Measurements from ENCODE around the gene SHPK. TPM values are rescaled to one million over a fixed set of nuclear protein-coding genes. Genes with fewer than 3 reads are reported as not detected.

The SHPK gene
- total RNA-seq, 2 donors from 2014 or later = 10.5 to 16.1 TPM

DNA sequence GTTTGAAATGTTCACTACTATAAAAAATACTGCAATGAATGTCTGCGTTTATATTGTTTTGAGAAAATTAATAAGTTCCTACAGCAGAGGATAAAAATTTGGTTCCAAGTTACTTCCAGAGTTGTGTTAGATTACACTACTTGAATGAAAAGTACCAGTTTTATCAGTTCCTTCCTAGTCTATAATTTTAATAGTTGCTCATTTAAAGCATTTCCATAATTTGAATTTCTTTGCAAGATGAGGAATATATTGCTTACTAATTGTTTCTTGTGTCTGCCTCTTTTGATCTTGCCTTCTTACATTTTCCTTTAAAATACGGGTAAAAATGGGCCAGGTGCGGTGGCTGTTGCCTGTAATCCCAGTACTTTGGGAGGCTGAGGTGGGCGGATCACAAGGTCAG is 36.5 kb upstream of the SHPK start:
- TF ChIP-seq, protein P1, sequence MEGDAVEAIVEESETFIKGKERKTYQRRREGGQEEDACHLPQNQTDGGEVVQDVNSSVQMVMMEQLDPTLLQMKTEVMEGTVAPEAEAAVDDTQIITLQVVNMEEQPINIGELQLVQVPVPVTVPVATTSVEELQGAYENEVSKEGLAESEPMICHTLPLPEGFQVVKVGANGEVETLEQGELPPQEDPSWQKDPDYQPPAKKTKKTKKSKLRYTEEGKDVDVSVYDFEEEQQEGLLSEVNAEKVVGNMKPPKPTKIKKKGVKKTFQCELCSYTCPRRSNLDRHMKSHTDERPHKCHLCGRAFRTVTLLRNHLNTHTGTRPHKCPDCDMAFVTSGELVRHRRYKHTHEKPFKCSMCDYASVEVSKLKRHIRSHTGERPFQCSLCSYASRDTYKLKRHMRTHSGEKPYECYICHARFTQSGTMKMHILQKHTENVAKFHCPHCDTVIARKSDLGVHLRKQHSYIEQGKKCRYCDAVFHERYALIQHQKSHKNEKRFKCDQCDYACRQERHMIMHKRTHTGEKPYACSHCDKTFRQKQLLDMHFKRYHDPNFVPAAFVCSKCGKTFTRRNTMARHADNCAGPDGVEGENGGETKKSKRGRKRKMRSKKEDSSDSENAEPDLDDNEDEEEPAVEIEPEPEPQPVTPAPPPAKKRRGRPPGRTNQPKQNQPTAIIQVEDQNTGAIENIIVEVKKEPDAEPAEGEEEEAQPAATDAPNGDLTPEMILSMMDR (IDR thresholded peaks at IDR 0.05) = no peak
- ATAC-seq (ENCODE audit: insufficient number of reproducible peaks, low FRiP score, low read depth) = no peak
- H3K27me3 ChIP-seq (replicated peaks; ENCODE audit: insufficient read depth) = no peaks in the 10 kb centered on the region
- H3K4me1 ChIP-seq (ENCODE audit: control insufficient read depth in 1 of 2, low read depth in 2 of 2) = peaks cover 9 to 18% of the 10 kb centered on the region in 2 donors
- H3K36me3 ChIP-seq = no peaks in the 10 kb centered on the region
- H3K4me3 ChIP-seq = no peak overlapping the region
- no peaks in the 10 kb centered on the region for H3K9me3 ChIP-seq
- DNase-seq (ENCODE audit: low spot score) = no peak
- no peak overlapping the region for H3K27ac ChIP-seq

DNA sequence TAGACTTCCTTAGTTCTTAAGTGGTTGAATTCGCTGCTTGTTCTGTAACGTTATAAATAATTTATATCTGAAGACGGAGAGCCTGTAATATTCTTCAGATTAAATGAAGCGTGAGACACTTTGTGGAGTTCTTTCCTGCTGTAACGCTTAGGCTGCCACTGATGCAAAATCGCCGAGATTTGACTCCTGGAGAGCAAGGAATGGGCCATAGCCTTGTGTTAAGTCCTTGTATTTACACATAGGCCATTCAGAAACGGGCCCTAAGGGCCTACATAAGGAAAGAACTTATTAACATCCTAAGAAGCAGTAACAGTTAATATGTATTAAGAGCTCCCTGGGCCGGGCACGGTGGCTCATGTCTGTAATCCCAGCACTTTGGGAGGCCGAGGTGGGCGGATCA is 33.5 kb upstream of the SHPK start:
- H3K4me3 ChIP-seq = peak overlapping the region; percentile 86
- ATAC-seq (ENCODE audit: insufficient number of reproducible peaks, low FRiP score, low read depth) (no peak), DNase-seq (ENCODE audit: low spot score) (no peak)
- H3K4me1 ChIP-seq (ENCODE audit: control insufficient read depth in 1 of 2, low read depth in 2 of 2) = peaks cover 20 to 41% of the 10 kb centered on the region in 2 donors
- H3K36me3 ChIP-seq = peaks cover 3% of the 10 kb centered on the region
- H3K27me3 ChIP-seq (replicated peaks; ENCODE audit: insufficient read depth) = no peaks in the 10 kb centered on the region
- TF ChIP-seq, protein P1 (IDR thresholded peaks at IDR 0.05) = no peak
- H3K9me3 ChIP-seq = no peaks in the 10 kb centered on the region
- H3K27ac ChIP-seq = no peak overlapping the region

DNA sequence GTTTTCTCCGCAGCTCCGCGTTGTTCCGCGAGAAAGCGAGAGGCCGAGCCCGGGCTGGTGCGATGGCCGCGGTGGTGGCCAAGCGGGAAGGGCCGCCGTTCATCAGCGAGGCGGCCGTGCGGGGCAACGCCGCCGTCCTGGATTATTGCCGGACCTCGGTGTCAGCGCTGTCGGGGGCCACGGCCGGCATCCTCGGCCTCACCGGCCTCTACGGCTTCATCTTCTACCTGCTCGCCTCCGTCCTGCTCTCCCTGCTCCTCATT is 33.0 kb upstream of the SHPK start:
- Histone ChIP-seq H3K9me3 (no peaks in the 10 kb centered on the region), H3K27ac (peak overlapping the region; percentile 80 to 97), H3K27me3 (replicated peaks; ENCODE audit: insufficient read depth) (no peaks in the 10 kb centered on the region), H3K4me1 (ENCODE audit: control insufficient read depth in 1 of 2, low read depth in 2 of 2) (peaks cover 20 to 41% of the 10 kb centered on the region in 2 donors), H3K36me3 (peaks cover 9% of the 10 kb centered on the region), H3K4me3 (peak overlapping the region; percentile 86)
- DNase-seq (ENCODE audit: low spot score) (no peak), ATAC-seq (ENCODE audit: insufficient number of reproducible peaks, low FRiP score, low read depth) (no peak)
- TF ChIP-seq, protein P1 (IDR thresholded peaks at IDR 0.05) = no peak

DNA sequence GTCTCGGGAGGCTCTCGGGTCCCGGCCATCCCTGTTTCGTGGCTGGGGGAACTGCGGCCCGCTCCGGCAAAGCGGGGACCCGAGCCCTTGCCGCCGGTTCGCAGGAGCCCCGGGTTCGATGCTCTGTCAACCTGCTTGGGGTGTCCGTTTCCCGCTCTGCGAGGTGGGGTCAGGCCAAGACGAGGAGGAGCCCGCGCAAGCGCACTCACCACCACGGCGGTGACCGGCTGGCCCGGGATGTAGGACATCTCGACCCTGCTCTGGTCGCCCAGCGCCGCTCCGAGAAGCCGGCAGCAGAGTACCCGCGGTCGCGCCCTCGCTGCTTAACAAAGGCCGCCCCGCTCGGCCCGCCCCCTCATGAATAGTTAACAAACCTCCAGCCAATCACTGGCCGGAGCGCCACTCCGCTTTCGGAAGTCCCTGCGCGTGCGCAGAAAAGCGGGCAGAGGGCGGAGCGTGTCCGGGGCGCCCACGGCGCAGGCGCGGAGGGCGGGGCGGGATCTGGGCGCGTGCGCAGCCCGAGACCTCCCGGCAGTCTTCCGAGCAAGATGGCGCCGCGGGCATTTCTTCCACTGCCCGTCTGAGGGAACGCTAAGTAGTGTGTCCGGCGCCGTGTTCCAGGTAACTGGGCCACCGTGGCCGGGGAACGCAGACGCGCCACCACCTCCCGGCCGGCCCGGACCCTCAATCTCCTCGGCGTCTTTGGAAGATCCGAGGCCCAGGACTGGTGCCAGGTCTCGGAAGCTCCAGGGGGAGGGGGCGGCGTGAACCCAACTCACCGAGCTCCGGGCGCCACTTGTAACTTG is 32.4 kb upstream of the SHPK start, which contains the start of the genes EMC6 and TAX1BP3:
Gene EMC6 (plus strand): TSS at position 534 of the 806 bp plus-strand sequence. CDS start 335 bp downstream, outside the sequence.
Gene TAX1BP3 (minus strand): TSS at position 300 of the 806 bp plus-strand sequence. CDS start 52 bp downstream, at position 248.
- ATAC-seq (ENCODE audit: insufficient number of reproducible peaks, low FRiP score, low read depth) (peak; percentile 97), DNase-seq (ENCODE audit: low spot score) (peak; percentile 94)
- Histone ChIP-seq H3K9me3 (no peaks in the 10 kb centered on the region), H3K27ac (peak within 1 kb of the TSS; percentile 97), H3K36me3 (peaks cover 14% of the 10 kb centered on the region), H3K4me3 (peak within 1 kb of the TSS; percentile 86), H3K4me1 (ENCODE audit: control insufficient read depth in 1 of 2, low read depth in 2 of 2) (peaks cover 20 to 41% of the 10 kb centered on the region in 2 donors), H3K27me3 (replicated peaks; ENCODE audit: insufficient read depth) (no peaks in the 10 kb centered on the region)
- TF ChIP-seq, protein P1 (IDR thresholded peaks at IDR 0.05) = no peak

DNA sequence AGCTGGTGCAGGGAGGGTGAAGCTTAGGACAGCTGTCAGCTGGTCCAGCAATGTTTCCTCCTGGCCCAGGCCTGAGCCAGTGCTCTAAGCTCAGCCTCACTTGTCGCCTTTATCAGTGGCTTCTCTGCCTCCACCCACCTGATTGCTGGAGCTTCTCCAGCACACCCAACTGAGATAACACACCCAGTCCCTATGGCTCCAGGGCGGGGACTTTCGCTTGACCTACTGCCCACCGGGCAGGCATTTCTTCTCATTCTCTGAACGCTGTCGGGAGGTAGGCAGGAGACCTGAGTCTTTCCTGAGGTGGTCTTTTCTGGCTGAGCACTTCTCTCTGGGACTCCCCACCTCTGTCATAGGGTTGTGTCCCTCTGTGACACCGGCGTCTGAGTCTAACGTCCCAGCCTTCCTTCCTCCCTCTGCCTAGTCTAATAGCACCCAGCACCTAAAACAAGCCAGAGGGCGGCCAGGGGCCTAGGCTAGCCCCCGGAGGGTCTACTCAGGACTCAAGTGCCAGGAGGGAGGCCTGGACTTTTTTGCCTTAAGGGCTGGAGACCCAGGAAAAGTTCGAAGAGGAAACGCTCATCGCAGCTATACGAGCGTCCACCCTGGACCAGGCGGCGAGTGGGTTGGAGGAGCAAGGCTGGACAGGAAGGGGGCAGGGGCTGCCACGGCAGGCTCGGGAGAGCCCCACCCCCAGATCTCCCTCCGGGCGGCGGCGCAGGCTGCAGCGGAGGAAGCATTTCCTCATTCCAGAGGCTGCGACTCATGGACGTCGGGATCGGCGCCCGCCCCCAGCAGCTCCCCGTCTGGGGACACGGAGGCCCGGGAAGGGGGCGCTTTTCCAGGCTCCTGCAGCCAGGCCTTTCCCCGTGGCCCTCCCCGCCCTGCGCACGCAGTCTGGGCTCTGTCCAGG is 31.6 kb upstream of the SHPK start:
- ATAC-seq (ENCODE audit: insufficient number of reproducible peaks, low FRiP score, low read depth) (peak; percentile 72), DNase-seq (ENCODE audit: low spot score) (peak; percentile 48)
- Histone ChIP-seq H3K36me3 (peaks cover 22% of the 10 kb centered on the region), H3K4me3 (peak overlapping the region; percentile 86), H3K4me1 (ENCODE audit: control insufficient read depth in 1 of 2, low read depth in 2 of 2) (peaks cover 20 to 41% of the 10 kb centered on the region in 2 donors), H3K9me3 (no peaks in the 10 kb centered on the region), H3K27me3 (replicated peaks; ENCODE audit: insufficient read depth) (no peaks in the 10 kb centered on the region), H3K27ac (peak overlapping the region; percentile 97)
- TF ChIP-seq, protein P1 (IDR thresholded peaks at IDR 0.05) = no peak
